GM21526 (cell line): ENCODE results near the gene GRM1.
"Not testable (repeated sequence)": the region's sequence is repeated elsewhere in the genome, so short reads cannot be mapped to it uniquely, and the experiment has no call there.

ENCODE experiments used
- ATAC-seq: cut with Tn5 transposase; IDR thresholded peaks from one replicate; pipeline ENCODE4 v1.9.1; 2021; ENCODE audit warnings: moderate library complexity; ENCODE audit not compliant: unreplicated experiment, low FRiP score

GRM1 gene

DNA sequence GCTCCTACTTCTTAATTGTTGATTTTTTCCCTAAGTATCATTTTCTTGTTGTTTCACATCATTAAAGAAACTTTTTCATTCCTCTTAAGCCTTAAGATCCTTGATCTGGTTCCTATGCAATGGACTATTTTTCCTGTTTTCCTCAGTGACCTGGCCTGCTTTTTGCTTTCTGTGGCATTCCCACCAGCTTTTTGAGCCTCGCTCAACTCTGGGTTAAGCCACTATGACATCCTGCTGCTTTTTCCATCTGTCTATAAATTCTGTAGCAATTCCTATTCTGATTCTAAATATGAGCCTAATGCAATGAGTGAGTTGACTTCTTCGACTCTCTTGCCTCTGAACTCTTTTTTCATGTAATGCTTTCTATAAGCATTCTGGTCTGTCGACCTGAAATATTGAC is 160.3 kb downstream of the GRM1 start:
- ATAC-seq, result no peak

GRCh38 chr6:146190581-146190980 is 161.7 kb downstream of the GRM1 start:
- ATAC-seq, result no peak

- no peak for ATAC-seq
Measured at GRCh38 chr6:146191166-146191565, 162.3 kb downstream of the GRM1 start.

- no peak for ATAC-seq
Measured at GRCh38 chr6:146191612-146192011, 162.8 kb downstream of the GRM1 start.

DNA sequence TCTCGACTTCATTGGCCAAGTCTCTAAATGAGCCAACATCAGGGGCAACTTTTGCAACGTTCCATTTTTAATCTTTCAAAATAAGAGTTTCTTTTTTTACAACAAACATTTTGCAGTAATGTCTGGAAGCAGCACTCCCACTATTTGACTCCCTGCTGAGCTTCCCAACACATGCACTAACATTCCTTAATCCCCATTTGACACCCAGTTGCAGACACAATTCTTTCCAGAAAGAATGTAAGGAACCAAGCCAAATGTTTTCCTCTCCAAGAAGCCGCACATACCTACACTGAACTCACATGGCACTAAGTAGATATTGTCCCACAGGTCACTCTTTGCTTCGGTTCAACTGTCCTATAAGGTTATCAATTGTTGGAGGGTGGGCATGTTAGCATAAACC is 165.6 kb downstream of the GRM1 start:
- no peak for ATAC-seq

DNA sequence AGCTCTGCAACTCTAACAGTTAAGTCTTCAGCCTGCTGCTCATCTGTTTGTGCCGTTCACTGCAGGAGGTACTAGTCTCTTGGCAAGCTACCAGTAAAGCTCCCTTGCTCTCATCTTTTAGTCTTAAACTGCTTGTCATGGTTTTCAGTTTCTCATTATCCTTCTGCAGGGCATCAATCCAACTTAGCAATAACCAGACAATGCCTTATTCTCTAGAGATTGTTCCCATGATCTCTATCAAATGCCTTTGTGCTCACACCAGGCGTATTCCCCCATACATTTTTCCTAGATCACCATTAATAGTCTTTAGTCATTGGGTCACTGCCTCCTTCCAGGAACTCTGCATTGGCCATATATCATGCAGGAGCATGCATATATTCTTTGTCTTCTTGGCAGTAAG is 171.3 kb downstream of the GRM1 start:
- no peak for ATAC-seq

DNA sequence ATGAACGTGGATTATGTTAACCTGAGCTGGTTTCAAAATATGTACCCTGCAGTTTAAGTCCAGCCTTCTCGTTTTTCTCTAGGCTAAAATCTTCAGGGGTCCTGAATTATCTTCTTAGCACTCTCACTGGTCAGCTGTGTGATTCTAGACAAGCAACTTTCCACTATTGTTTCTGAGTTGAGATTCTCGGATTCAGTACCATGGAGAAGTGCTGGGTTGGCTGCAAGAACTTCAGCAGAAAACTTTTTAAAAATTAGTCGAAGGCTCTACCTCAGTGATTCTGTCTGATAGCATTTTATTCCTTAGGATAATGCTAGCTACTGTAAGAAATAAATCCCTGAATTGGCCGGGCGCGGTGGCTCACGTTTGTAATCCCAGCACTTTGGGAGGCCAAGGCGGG is 173.7 kb downstream of the GRM1 start:
- ATAC-seq, result no peak

DNA sequence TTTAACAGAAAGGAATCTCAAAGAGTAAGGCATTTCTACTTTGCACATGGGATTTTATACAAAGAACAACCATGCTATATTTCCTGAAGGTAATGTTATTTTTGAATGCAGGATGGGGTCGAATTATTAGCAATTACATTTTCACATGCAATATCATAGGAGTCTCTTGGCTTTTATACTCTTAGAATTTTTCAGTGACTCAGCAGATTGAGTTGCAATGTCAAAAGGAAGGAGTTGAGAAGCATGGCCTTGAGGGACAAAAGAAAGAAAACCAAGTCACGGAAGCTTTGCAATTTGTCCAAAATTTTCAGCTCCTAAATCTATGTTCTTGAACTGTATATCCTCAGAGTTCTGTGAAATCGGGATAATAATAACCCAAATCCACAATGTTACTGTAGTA is 181.1 kb downstream of the GRM1 start:
- ATAC-seq, result no peak

- ATAC-seq, result no peak
Measured at GRCh38 chr6:146210406-146211083, 181.7 kb downstream of the GRM1 start.

- no peak for ATAC-seq
Measured at GRCh38 chr6:146211646-146212045, 182.8 kb downstream of the GRM1 start.

DNA sequence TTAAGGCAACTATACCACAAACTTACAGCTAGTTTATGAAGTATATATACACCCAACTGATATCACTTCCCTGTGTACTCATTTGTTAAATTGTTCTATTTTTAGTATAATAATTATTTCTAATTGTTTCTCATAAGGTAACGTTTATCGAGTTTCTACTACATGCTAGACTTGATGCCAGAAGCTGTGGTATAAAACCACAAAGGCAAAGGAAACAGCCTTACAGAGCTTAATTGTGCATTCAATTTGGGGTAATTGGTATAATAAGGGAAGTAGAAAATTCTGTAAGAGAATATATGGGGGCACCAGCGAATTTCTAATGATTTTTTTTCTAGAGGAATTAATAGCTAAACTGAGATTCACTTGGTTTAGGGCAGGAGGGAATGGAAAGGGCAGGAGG is 183.9 kb downstream of the GRM1 start:
- ATAC-seq, result no peak

- no peak for ATAC-seq
Measured at GRCh38 chr6:146219101-146219500, 190.2 kb downstream of the GRM1 start.

DNA sequence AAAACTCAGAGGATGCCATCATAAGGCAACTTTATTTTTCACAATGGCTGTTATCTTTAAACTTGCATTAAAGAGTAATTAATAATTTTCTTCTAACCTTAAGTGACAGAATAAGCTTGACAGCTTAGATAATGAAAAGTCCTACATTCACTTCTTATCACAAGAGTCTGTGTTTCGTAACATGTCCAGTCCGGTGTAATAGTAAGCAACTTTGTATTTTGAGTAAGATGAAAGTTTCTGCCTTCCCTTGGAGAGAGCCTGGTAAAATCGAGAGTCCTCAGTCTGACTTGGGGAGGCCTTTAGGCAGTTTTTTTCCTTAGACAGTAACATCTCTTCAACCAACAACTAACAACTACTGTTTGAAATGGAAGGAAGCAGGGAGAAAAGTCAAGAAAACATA is 195.6 kb downstream of the GRM1 start:
- no peak for ATAC-seq

- ATAC-seq, result no peak
Measured at GRCh38 chr6:146224988-146225387, 196.1 kb downstream of the GRM1 start.

GRCh38 chr6:146240322-146240721 is 211.5 kb downstream of the GRM1 start:
- ATAC-seq, result no peak

- no peak for ATAC-seq
Measured at GRCh38 chr6:146240807-146241206, 211.9 kb downstream of the GRM1 start.

DNA sequence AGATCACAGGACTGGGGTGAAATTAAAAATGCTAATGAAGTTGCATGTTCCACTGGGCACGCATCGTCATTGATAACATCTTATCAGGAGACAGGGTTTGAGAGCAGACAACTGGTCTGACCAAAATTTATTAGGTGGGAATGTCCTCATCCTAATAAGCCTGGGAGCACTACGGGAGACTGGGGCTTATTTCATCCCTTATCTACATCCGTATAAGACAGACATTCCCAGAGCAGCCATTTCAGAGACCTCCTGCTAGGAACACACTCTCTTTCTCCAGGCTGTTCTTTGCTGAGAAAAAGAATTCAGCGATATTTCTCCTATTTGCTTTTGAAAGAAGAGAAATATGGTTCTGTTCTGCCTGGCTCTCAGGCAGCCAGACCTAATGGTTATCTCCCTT is 214.8 kb downstream of the GRM1 start:
- not testable (repeated sequence) for ATAC-seq

DNA sequence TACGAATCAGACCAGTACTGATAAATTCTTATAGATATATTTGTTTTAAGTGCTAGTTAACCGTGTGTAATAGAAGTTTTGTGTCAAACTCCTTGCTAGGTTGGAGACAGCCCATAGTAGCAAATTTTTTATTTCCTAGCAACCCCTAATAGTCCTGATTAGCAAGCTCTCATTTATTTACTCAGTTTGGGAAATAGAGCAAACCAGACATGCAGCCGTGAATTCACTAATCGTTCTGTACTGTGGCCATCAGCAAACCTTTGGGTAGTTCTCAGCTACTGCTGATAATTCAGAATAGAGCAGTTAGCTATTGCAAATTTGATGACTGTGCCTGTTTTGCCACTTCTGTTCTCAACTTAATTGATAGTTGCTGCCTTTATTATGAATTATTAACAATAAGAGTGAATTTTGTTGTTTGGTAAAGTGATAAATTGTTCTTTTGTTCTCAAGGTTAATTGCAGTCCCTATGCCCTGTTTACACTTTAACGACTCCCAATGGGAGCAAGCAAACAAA is 215.8 kb downstream of the GRM1 start:
- no peak for ATAC-seq

DNA sequence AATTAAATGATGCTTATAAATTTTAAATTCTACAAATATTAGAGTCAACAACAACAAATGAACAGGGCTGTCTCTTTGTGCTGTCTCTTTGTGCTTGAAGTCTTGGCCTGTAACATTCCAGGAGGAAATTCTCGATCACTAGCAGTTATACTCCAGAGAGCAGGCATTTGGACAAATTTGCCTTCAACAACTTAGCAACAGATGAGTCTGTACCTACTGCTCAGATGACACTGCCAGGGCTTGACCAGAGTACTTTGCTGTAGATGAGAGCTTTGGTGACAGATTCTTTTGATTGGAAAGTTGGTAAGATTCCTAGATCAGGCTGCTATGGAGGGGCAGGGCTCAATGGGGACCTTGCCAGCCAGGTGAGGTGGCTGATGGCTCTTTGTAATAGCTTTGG is 217.2 kb downstream of the GRM1 start:
- no peak for ATAC-seq

GRCh38 chr6:146253691-146254090 is 224.8 kb downstream of the GRM1 start:
- ATAC-seq, result no peak

- ATAC-seq, result no peak
Measured at GRCh38 chr6:146258206-146258605, 229.3 kb downstream of the GRM1 start.

GRCh38 chr6:146260886-146261285 is 232.0 kb downstream of the GRM1 start:
- no peak for ATAC-seq

- no peak for ATAC-seq
Measured at GRCh38 chr6:146265056-146265455, 236.2 kb downstream of the GRM1 start.
